Astrocyte (in vitro differentiated cells and primary cell): ENCODE results near the gene IBTK. TPM values are rescaled to one million over a fixed set of nuclear protein-coding genes. Genes with fewer than 3 reads are reported as not detected.

Experiments used
- DNase-seq: peaks from one replicate; pipeline ENCODE4 v3.0.0-alpha.2; 2010; ENCODE audit warnings: low read depth
- FAIRE-seq: peaks from 2 replicates; lab custom pipeline; 2011; peaks lifted over from hg19 to GRCh38; lab: Jason Lieb, UNC
- H2AFZ ChIP-seq: 2 replicates; pipeline ENCODE4 v1.6.0; 2012; ENCODE audit warnings: low read depth, low read length, inconsistent platforms
- H3K27ac ChIP-seq: 2 replicates; pipeline ENCODE4 v1.5.1; 2011; ENCODE audit warnings: low read depth, low read length, inconsistent platforms
- H3K27me3 ChIP-seq: 2 replicates; pipeline ENCODE4 v1.6.0; 2011; ENCODE audit warnings: low read length, inconsistent platforms; ENCODE audit not compliant: insufficient read depth
- H3K36me3 ChIP-seq: 2 replicates; pipeline ENCODE4 v1.5.1; 2011; ENCODE audit warnings: low read length, inconsistent platforms; ENCODE audit not compliant: insufficient read depth
- H3K4me1 ChIP-seq: 2 replicates; pipeline ENCODE4 v1.5.1; 2011; ENCODE audit warnings: low read length, inconsistent platforms; ENCODE audit not compliant: insufficient read depth
- H3K4me2 ChIP-seq: 2 replicates; pipeline ENCODE4 v1.6.0; 2012; ENCODE audit warnings: low read length, inconsistent platforms
- H3K4me3 ChIP-seq: 2 replicates; pipeline ENCODE4 v1.5.1; 2011; ENCODE audit warnings: low read depth, mild to moderate bottlenecking, low read length, inconsistent platforms; ENCODE audit not compliant: insufficient read depth
- H3K79me2 ChIP-seq: 2 replicates; pipeline ENCODE4 v1.6.0; 2012; ENCODE audit warnings: mild to moderate bottlenecking, low read length, inconsistent platforms; ENCODE audit not compliant: insufficient read depth
- H3K9ac ChIP-seq: 2 replicates; pipeline ENCODE4 v1.6.0; 2012; ENCODE audit warnings: mild to moderate bottlenecking, low read length, inconsistent platforms
- H3K9me3 ChIP-seq: 2 replicates; pipeline ENCODE4 v1.5.1; 2012; ENCODE audit warnings: low read depth, mild to moderate bottlenecking, low read length, inconsistent platforms; ENCODE audit not compliant: insufficient read depth
- H4K20me1 ChIP-seq: 2 replicates; pipeline ENCODE4 v1.6.0; 2012; ENCODE audit warnings: low read length, inconsistent platforms; ENCODE audit not compliant: insufficient read depth
- H3K27ac Mint-ChIP-seq: one replicate; pipeline ENCODE4 v1.8.0; 2021; ENCODE audit warnings: mild to moderate bottlenecking, mixed read lengths; ENCODE audit not compliant: unreplicated experiment
- H3K27me3 Mint-ChIP-seq: one replicate; pipeline ENCODE4 v1.8.0; 2021; ENCODE audit warnings: low read depth, mixed read lengths; ENCODE audit not compliant: unreplicated experiment
- H3K36me3 Mint-ChIP-seq: one replicate; pipeline ENCODE4 v1.8.0; 2021; ENCODE audit warnings: low read depth, mixed read lengths; ENCODE audit not compliant: unreplicated experiment
- H3K4me1 Mint-ChIP-seq: one replicate; pipeline ENCODE4 v1.8.0; 2021; ENCODE audit warnings: low read depth, mixed read lengths; ENCODE audit not compliant: unreplicated experiment
- H3K4me3 Mint-ChIP-seq: one replicate; pipeline ENCODE4 v1.8.0; 2021; ENCODE audit warnings: mild to moderate bottlenecking, moderate library complexity, mixed read lengths; ENCODE audit not compliant: unreplicated experiment
- H3K9me3 Mint-ChIP-seq: one replicate; pipeline ENCODE4 v1.8.0; 2021; ENCODE audit warnings: mild to moderate bottlenecking, mixed read lengths; ENCODE audit not compliant: unreplicated experiment
- EZH2 ChIP-seq: IDR thresholded peaks from 2 replicates; pipeline ENCODE4 v1.6.1; 2012; ENCODE audit warnings: mild to moderate bottlenecking, low read length, inconsistent platforms; ENCODE audit not compliant: insufficient read depth
- total RNA-seq: library from RNA; stranded (reverse); gene quantifications from 2 replicates; pipeline ENCODE4 v1.2.1, GENCODE V29; 2021
- TF ChIP-seq, protein P1 (sequence below): IDR thresholded peaks from 2 replicates; pipeline ENCODE4 v1.5.1; 2011; ENCODE audit warnings: low read depth, mild to moderate bottlenecking, inconsistent platforms, low read length, moderate library complexity; ENCODE audit not compliant: insufficient read depth

Gene IBTK
- total RNA-seq, 1 donor from 2014 or later = 42.7 TPM

DNA sequence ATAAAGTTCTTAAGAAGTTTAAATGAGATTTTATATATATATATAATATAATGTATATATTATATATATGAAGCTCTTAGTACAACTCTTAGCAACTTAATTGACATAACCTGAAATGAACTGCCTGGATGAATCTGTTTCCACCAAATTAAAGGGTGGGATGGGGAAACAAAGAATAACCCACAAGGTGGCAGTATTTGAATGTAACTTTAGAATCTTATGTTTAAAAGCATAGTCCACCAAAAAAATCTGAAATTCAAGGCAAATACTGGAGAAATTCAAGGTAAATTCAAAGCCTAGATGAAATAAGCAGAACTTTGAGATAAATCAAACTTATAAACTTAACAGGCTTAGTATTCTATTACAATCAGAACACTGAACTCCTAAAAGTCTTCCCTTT is 4.4 kb upstream of the IBTK start:
- TF ChIP-seq EZH2 = no peak
- TF ChIP-seq, protein P1, sequence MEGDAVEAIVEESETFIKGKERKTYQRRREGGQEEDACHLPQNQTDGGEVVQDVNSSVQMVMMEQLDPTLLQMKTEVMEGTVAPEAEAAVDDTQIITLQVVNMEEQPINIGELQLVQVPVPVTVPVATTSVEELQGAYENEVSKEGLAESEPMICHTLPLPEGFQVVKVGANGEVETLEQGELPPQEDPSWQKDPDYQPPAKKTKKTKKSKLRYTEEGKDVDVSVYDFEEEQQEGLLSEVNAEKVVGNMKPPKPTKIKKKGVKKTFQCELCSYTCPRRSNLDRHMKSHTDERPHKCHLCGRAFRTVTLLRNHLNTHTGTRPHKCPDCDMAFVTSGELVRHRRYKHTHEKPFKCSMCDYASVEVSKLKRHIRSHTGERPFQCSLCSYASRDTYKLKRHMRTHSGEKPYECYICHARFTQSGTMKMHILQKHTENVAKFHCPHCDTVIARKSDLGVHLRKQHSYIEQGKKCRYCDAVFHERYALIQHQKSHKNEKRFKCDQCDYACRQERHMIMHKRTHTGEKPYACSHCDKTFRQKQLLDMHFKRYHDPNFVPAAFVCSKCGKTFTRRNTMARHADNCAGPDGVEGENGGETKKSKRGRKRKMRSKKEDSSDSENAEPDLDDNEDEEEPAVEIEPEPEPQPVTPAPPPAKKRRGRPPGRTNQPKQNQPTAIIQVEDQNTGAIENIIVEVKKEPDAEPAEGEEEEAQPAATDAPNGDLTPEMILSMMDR = peak; percentile 55
- Mint-ChIP-seq H3K27ac (no peak overlapping the region), H3K27me3 (no peaks in the 10 kb centered on the region), H3K9me3 (no peaks in the 10 kb centered on the region), H3K4me1 (peaks cover 6% of the 10 kb centered on the region), H3K36me3 (no peaks in the 10 kb centered on the region), H3K4me3 (no peak overlapping the region)
- no peaks in the 10 kb centered on the region for H3K9me3 ChIP-seq
- H3K36me3 ChIP-seq = no peaks in the 10 kb centered on the region
- DNase-seq = no peak
- no peak overlapping the region for H2AFZ ChIP-seq
- no peak overlapping the region for H3K9ac ChIP-seq
- peaks cover 12% of the 10 kb centered on the region for H3K79me2 ChIP-seq
- FAIRE-seq = no peak
- H4K20me1 ChIP-seq = no peaks in the 10 kb centered on the region
- H3K4me1 ChIP-seq = peaks cover 11% of the 10 kb centered on the region
- no peak overlapping the region for H3K27ac ChIP-seq
- H3K27me3 ChIP-seq = no peaks in the 10 kb centered on the region
- H3K4me2 ChIP-seq = no peak overlapping the region
- H3K4me3 ChIP-seq = no peak overlapping the region

DNA sequence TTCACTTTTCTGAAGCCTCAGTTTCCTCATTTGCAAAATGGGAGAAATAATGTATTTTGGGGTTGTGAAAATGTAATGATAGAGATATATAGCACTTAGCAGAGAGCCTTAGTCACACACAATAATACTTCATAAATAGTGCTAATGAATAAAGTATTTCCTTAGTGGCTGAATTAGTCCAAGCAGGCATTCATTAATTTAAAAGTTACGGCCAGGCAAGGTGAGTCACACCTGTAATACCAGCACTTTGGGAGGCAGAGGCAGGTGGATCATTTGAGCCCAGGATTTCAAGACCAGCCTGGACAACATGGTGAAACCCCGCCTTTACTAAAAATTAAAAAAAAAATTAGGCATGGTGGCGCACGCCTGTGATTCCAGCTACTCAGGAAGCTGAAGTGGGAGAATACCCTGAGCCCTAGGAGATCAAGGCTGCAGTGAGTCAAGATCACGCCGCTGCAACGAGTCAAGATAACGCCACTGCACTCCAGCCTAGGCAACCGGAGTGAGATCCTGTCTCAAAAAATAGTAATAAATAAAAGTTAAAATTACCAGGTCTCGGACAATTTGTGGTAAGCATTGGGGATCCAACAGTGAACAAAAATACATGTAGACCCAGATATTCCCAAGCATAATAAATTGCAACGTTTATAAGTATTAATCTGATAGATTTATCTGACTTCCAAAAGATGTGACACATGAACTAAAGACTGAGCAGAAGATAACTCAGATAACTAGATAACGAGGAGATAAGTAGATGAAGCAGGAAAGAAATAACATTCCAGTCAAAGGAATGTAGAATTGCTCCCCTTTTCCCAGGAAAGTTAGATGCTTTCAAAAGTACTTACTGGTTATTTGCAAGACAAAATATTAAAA is 2.1 kb upstream of the IBTK start:
- H3K4me2 ChIP-seq = no peak overlapping the region
- H4K20me1 ChIP-seq = peaks cover 8% of the 10 kb centered on the region
- H3K9me3 ChIP-seq = no peaks in the 10 kb centered on the region
- H3K27me3 ChIP-seq = no peaks in the 10 kb centered on the region
- peaks cover 34% of the 10 kb centered on the region for H3K79me2 ChIP-seq
- Mint-ChIP-seq H3K4me3 (no peak overlapping the region), H3K4me1 (peaks cover 19% of the 10 kb centered on the region), H3K27me3 (no peaks in the 10 kb centered on the region), H3K36me3 (no peaks in the 10 kb centered on the region), H3K9me3 (no peaks in the 10 kb centered on the region), H3K27ac (peak overlapping the region; percentile 21)
- DNase-seq = no peak
- H3K9ac ChIP-seq = no peak overlapping the region
- H2AFZ ChIP-seq = no peak overlapping the region
- H3K27ac ChIP-seq = no peak overlapping the region
- no peak for FAIRE-seq
- H3K4me1 ChIP-seq = peaks cover 17% of the 10 kb centered on the region
- peaks cover 1% of the 10 kb centered on the region for H3K36me3 ChIP-seq
- TF ChIP-seq, protein P1 = no peak
- TF ChIP-seq EZH2 = no peak
- no peak overlapping the region for H3K4me3 ChIP-seq

DNA sequence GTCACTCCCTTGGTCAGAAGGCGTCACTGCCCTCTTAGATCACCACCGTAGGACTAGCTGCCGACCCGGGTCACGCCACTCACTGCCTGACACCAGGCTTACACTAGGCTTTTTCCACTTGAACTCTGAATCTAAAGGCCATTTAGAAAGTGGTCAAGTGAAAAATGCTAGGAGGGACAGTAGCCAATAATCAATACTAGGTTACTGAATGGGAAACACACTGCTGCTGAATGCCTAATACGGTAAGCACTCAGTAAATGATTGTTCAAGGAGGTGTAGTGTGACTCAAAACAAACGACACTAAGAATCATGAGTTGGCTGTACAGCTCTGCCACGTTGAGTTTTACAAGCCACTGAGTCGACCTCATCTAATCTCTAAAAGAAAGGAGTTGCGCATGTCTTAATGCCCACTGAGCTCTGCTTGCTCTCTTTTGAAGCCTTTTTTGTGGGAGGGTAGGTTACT is 760 bp upstream of the IBTK start:
- H3K36me3 ChIP-seq = peaks cover 3% of the 10 kb centered on the region
- Mint-ChIP-seq H3K4me3 (peak overlapping the region; percentile 91), H3K9me3 (no peaks in the 10 kb centered on the region), H3K27me3 (no peaks in the 10 kb centered on the region), H3K36me3 (no peaks in the 10 kb centered on the region), H3K4me1 (peaks cover 23% of the 10 kb centered on the region), H3K27ac (peak overlapping the region; percentile 99)
- peak overlapping the region; percentile 99 for H3K4me2 ChIP-seq
- H3K9ac ChIP-seq = peak overlapping the region; percentile 94
- peaks cover 15% of the 10 kb centered on the region for H4K20me1 ChIP-seq
- DNase-seq (peak; percentile 77), FAIRE-seq (no peak)
- H3K27ac ChIP-seq = peak overlapping the region; percentile 88
- no peaks in the 10 kb centered on the region for H3K27me3 ChIP-seq
- H3K79me2 ChIP-seq = peaks cover 47% of the 10 kb centered on the region
- H3K4me3 ChIP-seq = peak overlapping the region; percentile 86
- peaks cover 21% of the 10 kb centered on the region for H3K4me1 ChIP-seq
- no peak for TF ChIP-seq EZH2
- TF ChIP-seq, protein P1 = no peak
- H2AFZ ChIP-seq = peak overlapping the region; percentile 99
- H3K9me3 ChIP-seq = no peaks in the 10 kb centered on the region
